ENCODE data around the gene CD200. TPM values are rescaled to one million over a fixed set of nuclear protein-coding genes. Genes with fewer than 3 reads are reported as not detected.

The CD200 gene
- total RNA-seq: 25.7 to 26.6 TPM (median 25.9 TPM) in 3 replicates

- Mint-ChIP-seq H3K27me3 (ENCODE audit: low read depth) (peaks cover 2% of the 10 kb centered on the region), H3K4me3 (peak within 1 kb of the TSS; percentile 79), H3K27ac (peak within 1 kb of the TSS; percentile 93), H3K36me3 (no peaks in the 10 kb centered on the region), H3K4me1 (peaks cover 30% of the 10 kb centered on the region), H3K9me3 (no peaks in the 10 kb centered on the region)
- DNase-seq (ENCODE audit: low spot score in 2 of 2, unreplicated experiment in 2 of 2): peak; percentile 44 to 74
- TF ChIP-seq CTCF (IDR thresholded peaks at IDR 0.05; ENCODE audit: unreplicated experiment): no peak
Observed at GRCh38 chr3:112333002-112333380, at the start of gene CD200. CD200 (plus strand) TSS chr3:112333156; CDS start chr3:112333213, 57 bp downstream.

GRCh38 chr3:112289011-112289410 lies 43.9 kb upstream of the CD200 start:
- no peak for TF ChIP-seq CTCF (IDR thresholded peaks at IDR 0.05; ENCODE audit: unreplicated experiment)
- H3K27ac Mint-ChIP-seq: no peak overlapping the region
- H3K27me3 Mint-ChIP-seq (ENCODE audit: low read depth): no peaks in the 10 kb centered on the region
- DNase-seq (ENCODE audit: low spot score in 2 of 2, unreplicated experiment in 2 of 2): no peak
- peaks cover 11% of the 10 kb centered on the region for H3K9me3 Mint-ChIP-seq
- peaks cover 4% of the 10 kb centered on the region for H3K36me3 Mint-ChIP-seq
- H3K4me1 Mint-ChIP-seq: peaks cover 11% of the 10 kb centered on the region
- no peak overlapping the region for H3K4me3 Mint-ChIP-seq

GRCh38 chr3:112293368-112294321 lies 39.3 kb upstream of the CD200 start, which contains the start of gene SLC9C1:
SLC9C1 (minus strand) TSS chr3:112294216; CDS start chr3:112286791, 7,425 bp downstream.
- Mint-ChIP-seq H3K9me3 (peaks cover 11% of the 10 kb centered on the region), H3K27me3 (ENCODE audit: low read depth) (no peaks in the 10 kb centered on the region), H3K36me3 (peaks cover 4% of the 10 kb centered on the region), H3K4me3 (peak within 1 kb of the TSS; percentile 69), H3K4me1 (peaks cover 15% of the 10 kb centered on the region), H3K27ac (peak within 1 kb of the TSS; percentile 94)
- peak; percentile 29 for TF ChIP-seq CTCF (IDR thresholded peaks at IDR 0.05; ENCODE audit: unreplicated experiment)
- peak in 1 of 2 experiments; percentile 39 for DNase-seq (ENCODE audit: low spot score in 2 of 2, unreplicated experiment in 2 of 2)

- Mint-ChIP-seq H3K36me3 (no peaks in the 10 kb centered on the region), H3K4me1 (peaks cover 19% of the 10 kb centered on the region), H3K9me3 (no peaks in the 10 kb centered on the region), H3K27me3 (ENCODE audit: low read depth) (no peaks in the 10 kb centered on the region), H3K4me3 (no peak overlapping the region), H3K27ac (no peak overlapping the region)
- DNase-seq (ENCODE audit: low spot score in 2 of 2, unreplicated experiment in 2 of 2): no peak
- TF ChIP-seq CTCF (IDR thresholded peaks at IDR 0.05; ENCODE audit: unreplicated experiment): no peak
Observed at GRCh38 chr3:112297714-112298113, 35.2 kb upstream of the CD200 start.

- Mint-ChIP-seq H3K27ac (no peak overlapping the region), H3K4me1 (peaks cover 13% of the 10 kb centered on the region), H3K27me3 (ENCODE audit: low read depth) (no peaks in the 10 kb centered on the region), H3K9me3 (no peaks in the 10 kb centered on the region), H3K36me3 (no peaks in the 10 kb centered on the region), H3K4me3 (no peak overlapping the region)
- TF ChIP-seq CTCF (IDR thresholded peaks at IDR 0.05; ENCODE audit: unreplicated experiment): no peak
- DNase-seq (ENCODE audit: low spot score in 2 of 2, unreplicated experiment in 2 of 2): no peak
Observed at GRCh38 chr3:112298781-112299180, 34.2 kb upstream of the CD200 start.
